H1 (cell line): Measurements from ENCODE around the gene MCM3AP. TPM values are rescaled to one million over a fixed set of nuclear protein-coding genes. Genes with fewer than 3 reads are reported as not detected.

Experiments used
- CTCF ChIA-PET: fragments of 300-600 bp; sonication (Branson Sonifier 250); formaldehyde crosslinking; loops from one replicate; lab custom pipeline; 2021; ENCODE audit not compliant: partially characterized antibody; lab: Charles Lee
- POLR2A ChIA-PET: fragments of 300-600 bp; sonication (Branson Sonifier 250); formaldehyde crosslinking; loops from one replicate; lab custom pipeline; 2021; ENCODE audit warnings: inconsistent platforms; ENCODE audit not compliant: partially characterized antibody; lab: Charles Lee
- DNase-seq, 2 experiments: peaks; one replicate each; pipeline versions ENCODE4 v3.0.0 to v3.0.0-alpha.2; 2010 to 2022; ENCODE audit warnings: low spot score in 2 of 2, low read depth in 1 of 2, mixed read lengths in 1 of 2
- FAIRE-seq: peaks from 2 replicates; lab custom pipeline; 2011; peaks lifted over from hg19 to GRCh38; lab: Jason Lieb, UNC
- H2AFZ ChIP-seq: 2 replicates; pipeline ENCODE4 v1.8.1; 2012; ENCODE audit warnings: low read length, inconsistent platforms
- H2AK5ac ChIP-seq: 2 replicates; pipeline ENCODE4 v1.6.1; 2013; ENCODE audit warnings: low read depth, low read length
- H2BK120ac ChIP-seq: replicated peaks from 2 replicates; pipeline ENCODE3; 2013; ENCODE audit warnings: low read depth, low read length, inconsistent platforms
- H2BK12ac ChIP-seq: 2 replicates; pipeline ENCODE4 v1.6.1; 2013; ENCODE audit warnings: low read depth, low read length
- H2BK15ac ChIP-seq: 2 replicates; pipeline ENCODE4 v1.6.1; 2013; ENCODE audit warnings: low read length
- H2BK20ac ChIP-seq: 2 replicates; pipeline ENCODE4 v1.6.1; 2013; ENCODE audit warnings: low read length
- H2BK5ac ChIP-seq: 2 replicates; pipeline ENCODE4 v1.6.1; 2013; ENCODE audit warnings: low read depth, low read length
- H3K14ac ChIP-seq: 2 replicates; pipeline ENCODE4 v1.6.1; 2013; ENCODE audit warnings: inconsistent platforms; ENCODE audit not compliant: insufficient read length
- H3K18ac ChIP-seq: 2 replicates; pipeline ENCODE4 v1.6.1; 2013; ENCODE audit warnings: low read length; ENCODE audit errors: extremely low read depth
- H3K23ac ChIP-seq: 2 replicates; pipeline ENCODE4 v1.6.1; 2013; ENCODE audit warnings: inconsistent platforms; ENCODE audit not compliant: insufficient read length
- H3K23me2 ChIP-seq: 2 replicates; pipeline ENCODE4 v1.6.1; 2013; ENCODE audit warnings: low read depth, low read length
- H3K27ac ChIP-seq: 2 replicates; pipeline ENCODE4 v1.6.1; 2011; ENCODE audit warnings: low read depth, low read length, inconsistent platforms
- H3K27me3 ChIP-seq, 4 experiments: replicated peaks in 1 of 4; 1 replicate in 1 of 4; 2 replicates in 3 of 4; pipeline versions ENCODE4 v1.6.1 to v1.8.1; 2011 to 2013; ENCODE audit warnings: low read length in 3 of 4, mild to moderate bottlenecking in 3 of 4, inconsistent platforms in 2 of 4, mixed read lengths in 2 of 4, moderate library complexity in 1 of 4; ENCODE audit not compliant: control insufficient read depth in 3 of 4, insufficient read depth in 3 of 4; ENCODE audit errors: extremely low read depth in 1 of 4
- H3K36me3 ChIP-seq, 4 experiments: 2 replicates each; pipeline versions ENCODE4 v1.6.1 to v1.8.1; 2011 to 2013; ENCODE audit warnings: mild to moderate bottlenecking in 4 of 4, low read length in 3 of 4, moderate library complexity in 2 of 4, control low read depth in 1 of 4, inconsistent platforms in 1 of 4; ENCODE audit not compliant: insufficient read depth in 4 of 4, control insufficient read depth in 2 of 4
- H3K4ac ChIP-seq: replicated peaks from 2 replicates; pipeline ENCODE3; 2013; ENCODE audit warnings: low read length, low read depth, mixed read lengths, inconsistent platforms; ENCODE audit not compliant: insufficient read length
- H3K4me1 ChIP-seq, 4 experiments: replicated peaks in 1 of 4; 1 replicate in 1 of 4; 2 replicates in 3 of 4; pipeline versions ENCODE4 v1.6.1 to v1.8.1; 2011 to 2013; ENCODE audit warnings: low read length in 3 of 4, inconsistent platforms in 2 of 4, mixed read lengths in 1 of 4; ENCODE audit not compliant: insufficient read depth in 4 of 4, control insufficient read depth in 3 of 4
- H3K4me2 ChIP-seq, 2 experiments: 2 replicates each; pipeline versions ENCODE4 v1.6.1 to v1.8.1; 2011 to 2013; ENCODE audit warnings: low read depth in 2 of 2, low read length in 2 of 2, control low read depth in 1 of 2, inconsistent platforms in 1 of 2, mild to moderate bottlenecking in 1 of 2; ENCODE audit not compliant: insufficient read depth in 1 of 2
- H3K4me3 ChIP-seq, 4 experiments: fragments of 200-600, 300-600 bp in 1 of 4; sonication (generic), shearing (Covaris generic), sonication (Bioruptor Twin) in 1 of 4; 2 replicates each; pipeline versions ENCODE4 v1.5.1 to v1.8.1; 2011 to 2016; ENCODE audit warnings: low read length in 4 of 4, low read depth in 3 of 4, control low read depth in 2 of 4, inconsistent platforms in 2 of 4, mild to moderate bottlenecking in 2 of 4, mixed read lengths in 1 of 4, moderate library complexity in 1 of 4; ENCODE audit not compliant: insufficient read depth in 2 of 4; ENCODE audit errors: extremely low read depth in 1 of 4
- H3K56ac ChIP-seq: replicated peaks from 2 replicates; pipeline ENCODE3; 2013; ENCODE audit warnings: low read depth, mild to moderate bottlenecking, mixed read lengths, low read length, inconsistent platforms; ENCODE audit not compliant: insufficient read length
- H3K79me1 ChIP-seq: 2 replicates; pipeline ENCODE4 v1.6.1; 2013; ENCODE audit warnings: low read depth, low read length, control low read depth
- H3K79me2 ChIP-seq, 2 experiments: 2 replicates each; pipeline versions ENCODE4 v1.6.1 to v1.8.1; 2012 to 2013; ENCODE audit warnings: low read length in 2 of 2, mild to moderate bottlenecking in 2 of 2, inconsistent platforms in 1 of 2; ENCODE audit not compliant: insufficient read depth in 2 of 2, control insufficient read depth in 1 of 2
- H3K9ac ChIP-seq, 4 experiments: replicated peaks in 1 of 4; 1 replicate in 1 of 4; 2 replicates in 3 of 4; pipeline versions ENCODE4 v1.6.1 to v1.8.1; 2011 to 2013; ENCODE audit warnings: low read depth in 3 of 4, low read length in 3 of 4, control low read depth in 2 of 4, mild to moderate bottlenecking in 2 of 4, moderate library complexity in 2 of 4, inconsistent platforms in 1 of 4; ENCODE audit errors: extremely low read depth in 1 of 4
- H3K9me3 ChIP-seq, 2 experiments: 2 replicates each; pipeline versions ENCODE4 v1.6.1 to v1.8.1; 2012 to 2013; ENCODE audit warnings: mild to moderate bottlenecking in 2 of 2, moderate library complexity in 2 of 2, control low read depth in 1 of 2, inconsistent platforms in 1 of 2, low read depth in 1 of 2, low read length in 1 of 2, mixed read lengths in 1 of 2; ENCODE audit not compliant: insufficient read depth in 2 of 2
- H4K20me1 ChIP-seq, 2 experiments: replicated peaks in 1 of 2; 2 replicates each; pipeline versions ENCODE3 to v1.8.1; 2011 to 2013; ENCODE audit warnings: inconsistent platforms in 2 of 2, low read length in 2 of 2, mild to moderate bottlenecking in 1 of 2; ENCODE audit not compliant: insufficient read depth in 2 of 2, control insufficient read depth in 1 of 2
- H4K5ac ChIP-seq: 2 replicates; pipeline ENCODE4 v1.6.1; 2013; ENCODE audit warnings: low read length, low read depth, mixed read lengths, inconsistent platforms; ENCODE audit not compliant: insufficient read length
- H4K8ac ChIP-seq: 2 replicates; pipeline ENCODE4 v1.8.0; 2013; ENCODE audit warnings: mild to moderate bottlenecking, moderate library complexity, low read length, inconsistent platforms; ENCODE audit not compliant: insufficient read depth; ENCODE audit errors: extremely low read depth
- H4K91ac ChIP-seq: replicated peaks from 2 replicates; pipeline ENCODE3; 2013; ENCODE audit warnings: low read length, mixed read lengths, inconsistent platforms; ENCODE audit not compliant: insufficient read length
- ASH2L ChIP-seq: fragments of 200-600, 300-600 bp; sonication (generic); IDR thresholded peaks from one replicate; pipeline ENCODE4 v1.7.1; 2017; ENCODE audit warnings: low read length
- EZH2 ChIP-seq: fragments of 200-600 bp; sonication (generic); IDR thresholded peaks from 2 replicates; pipeline ENCODE4 v1.7.1; 2012; ENCODE audit warnings: low read depth, mild to moderate bottlenecking, moderate library complexity, low read length, inconsistent platforms; ENCODE audit not compliant: severe bottlenecking
- GTF2F1 ChIP-seq: IDR thresholded peaks from 2 replicates; pipeline ENCODE4 v1.6.1; 2012; ENCODE audit warnings: low read depth, low read length, improper control_type of control experiment, borderline replicate concordance
- RFX5 ChIP-seq: IDR thresholded peaks from 2 replicates; pipeline ENCODE4 v1.6.1; 2011; ENCODE audit warnings: low read depth, low read length, improper control_type of control experiment, borderline replicate concordance
- WGBS, 2 experiments: shearing (Covaris generic) in 1 of 2; methylation state at CpG; one replicate each; pipeline versions ENCODE4 v1.1.6 to v1.1.7; 2013 to 2015; ENCODE audit warnings: low lambda C conversion rate in 2 of 2, mixed read lengths in 2 of 2, inconsistent platforms in 1 of 2, low coverage in 1 of 2, missing lambda C conversion rate in 1 of 2; ENCODE audit not compliant: insufficient replicate concordance in 2 of 2, insufficient coverage in 1 of 2, insufficient read length in 1 of 2; ENCODE audit errors: extremely low coverage in 1 of 2, missing lambda C conversion rate in 1 of 2; 5-methylcytosine and 5-hydroxymethylcytosine counted together
- polyA plus RNA-seq, 7 experiments: library from polyadenylated mRNA; depleted of rRNA in 3 of 7; stranded (reverse) in 5 of 7; unstranded in 2 of 7; fragments of >200 nt in 5 of 7; fragments of 200-250 nt in 2 of 7; gene quantifications; 1 replicate in 5 of 7; 2 replicates in 1 of 7; 4 replicates in 1 of 7; pipeline versions ENCODE4 v1.2.1 to v1.2.3, GENCODE V29; 2011 to 2013; ENCODE audit warnings: missing spikeins in 2 of 7, mixed read lengths in 2 of 7
- total RNA-seq: library from RNA; stranded (reverse); fragmentation: NEBNext Ultra II Directional; extraction: Animal tissue kit (Norgen Biotek cat#: 25700); gene quantifications from 2 replicates; pipeline ENCODE4 v1.2.1, GENCODE V29; 2021

MCM3AP gene
- total and polyA plus RNA-seq, 2 of the 8 experiments (the other 6 are each of a cell fraction or from before 2014, with no cell fraction given): 37.2 to 119 TPM

DNA sequence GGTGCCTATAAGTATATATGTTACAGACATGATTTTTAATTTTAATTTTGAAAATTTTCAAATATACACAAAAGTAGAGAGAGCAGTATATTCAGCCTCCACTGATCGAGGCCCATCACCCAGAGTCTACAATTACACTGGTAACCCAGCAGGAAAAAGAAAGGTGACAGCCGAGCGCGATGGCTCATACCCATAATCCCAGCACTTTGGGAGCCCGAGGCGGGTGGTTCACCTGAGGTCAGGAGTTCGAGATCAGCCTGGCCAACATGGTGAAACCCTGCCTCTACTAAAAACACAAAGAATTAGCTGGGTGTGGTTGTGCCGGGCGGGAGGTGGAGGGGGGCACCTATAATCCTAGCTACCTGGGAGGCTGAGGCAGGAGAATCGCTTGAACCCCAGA, 2.1 kb upstream of the MCM3AP start:
- no peak overlapping the region for H2AK5ac ChIP-seq
- H2BK12ac ChIP-seq: no peak overlapping the region
- peaks cover 3 to 9% (median 4%) of the 10 kb centered on the region in 4 experiments; a peak in 5 of 7 replicates for H3K4me1 ChIP-seq
- peaks cover 4% of the 10 kb centered on the region for H3K23me2 ChIP-seq
- no peak overlapping the region for H4K5ac ChIP-seq
- no peak overlapping the region for H2BK20ac ChIP-seq
- peak overlapping the region; percentile 62 to 71; a peak in 2 of 4 replicates for H3K4me2 ChIP-seq
- no peaks in the 10 kb centered on the region for H3K27me3 ChIP-seq
- H4K20me1 ChIP-seq: peaks cover 5 to 12% of the 10 kb centered on the region in 2 experiments
- no peak overlapping the region for H3K27ac ChIP-seq
- peaks cover 13% of the 10 kb centered on the region for H3K79me1 ChIP-seq
- H2BK5ac ChIP-seq: no peak overlapping the region
- H2BK15ac ChIP-seq: no peak overlapping the region
- no peak overlapping the region for H2AFZ ChIP-seq
- H3K9ac ChIP-seq: no peak overlapping the region
- ChIA-PET POLR2A (interaction anchor here (1.2 kb wide), 1 partner anchor 10 kb away, joined by 7 read pairs; no protein-coding TSS in a partner anchor), CTCF (no interaction called here)
- no peaks in the 10 kb centered on the region for H3K9me3 ChIP-seq
- WGBS, 2 experiments: 93% methylated on average over 10 of the region's 10 CpGs; no CpG with 5 or more reads in 1 of the 2 experiments
- no peak overlapping the region for H3K18ac ChIP-seq
- FAIRE-seq: no peak
- peaks cover 14 to 34% of the 10 kb centered on the region in 2 experiments for H3K79me2 ChIP-seq
- H3K4me3 ChIP-seq: peak overlapping the region; percentile 55 to 90 (median 74); a peak in 6 of 8 replicates
- no peak overlapping the region for H4K8ac ChIP-seq
- H2BK120ac ChIP-seq: no peak overlapping the region
- DNase-seq: no peak
- H4K91ac ChIP-seq: no peak overlapping the region
- peaks cover 3 to 26% (median 11%) of the 10 kb centered on the region in 4 experiments; a peak in 6 of 8 replicates for H3K36me3 ChIP-seq
- no peak overlapping the region for H3K4ac ChIP-seq
- TF ChIP-seq GTF2F1: no peak
- TF ChIP-seq ASH2L: no peak
- TF ChIP-seq RFX5: no peak
- TF ChIP-seq EZH2: no peak
- no peak overlapping the region for H3K23ac ChIP-seq
- no peak overlapping the region for H3K14ac ChIP-seq
- no peak overlapping the region for H3K56ac ChIP-seq
